Peyer's patch (tissue), 4 donors: ENCODE measurements around the gene ATP13A3. TPM values are rescaled to one million over a fixed set of nuclear protein-coding genes. Genes with fewer than 3 reads are reported as not detected.

ENCODE experiments used
- DNase-seq, 3 donors: peaks; one replicate each; pipeline ENCODE4 v3.0.0-alpha.2; 2017 to 2019
- H3K27ac ChIP-seq, 4 donors: fragments of 200-600 bp; sonication (generic); one replicate each; pipeline ENCODE4 v1.5.1; 2016 to 2019
- H3K27me3 ChIP-seq, 2 donors: fragments of 200-600 bp; sonication (generic); one replicate each; pipeline ENCODE4 v1.5.1; 2019
- H3K36me3 ChIP-seq, 3 donors: fragments of 200-600 bp; sonication (generic); one replicate each; pipeline ENCODE4 v1.5.1; 2016 to 2019
- H3K4me1 ChIP-seq, 4 donors: fragments of 200-600 bp; sonication (generic); one replicate each; pipeline ENCODE4 v1.5.1; 2016 to 2019
- H3K4me3 ChIP-seq, 4 donors: fragments of 200-600 bp; sonication (generic); 1 replicate in 3 of 4; 2 replicates in 1 of 4; pipeline ENCODE4 v1.5.1; 2016 to 2019; ENCODE audit warnings: mild to moderate bottlenecking in 1 of 4
- H3K9me3 ChIP-seq, 4 donors: fragments of 200-600 bp; sonication (generic); one replicate each; pipeline ENCODE4 v1.5.1; 2016 to 2019; ENCODE audit warnings: mild to moderate bottlenecking in 1 of 4
- CTCF ChIP-seq, 6 experiments: fragments of 450-650 bp in 4 of 6; fragments of 200-600 bp in 2 of 6; sonication (generic) in 1 of 6; IDR thresholded peaks; one replicate each; pipeline ENCODE4 v1.5.1; 2017 to 2019; ENCODE audit warnings: antibody characterized with exemption in 6 of 6, mild to moderate bottlenecking in 3 of 6, moderate library complexity in 1 of 6
- POLR2A ChIP-seq, 2 donors: fragments of 450-650 bp; IDR thresholded peaks; one replicate each; pipeline ENCODE4 v1.5.1; 2017; ENCODE audit warnings: antibody characterized with exemption in 2 of 2, mild to moderate bottlenecking in 2 of 2, moderate library complexity in 2 of 2
- total RNA-seq, 4 donors: library from RNA; depleted of rRNA; stranded (reverse); fragments of >200 nt; gene quantifications; one replicate each; pipeline ENCODE4 v1.1.0, GENCODE V29; 2016

The ATP13A3 gene
- total RNA-seq, 4 donors from 2014 or later, result 54.3 to 67.2 (median 58.2) TPM

GRCh38 chr3:194383276-194383940 lies 103.4 kb downstream of the ATP13A3 start:
- Histone ChIP-seq H3K4me1 (no peaks in the 10 kb centered on the region), H3K27me3 (no peaks in the 10 kb centered on the region), H3K9me3 (no peaks in the 10 kb centered on the region), H3K36me3 (no peaks in the 10 kb centered on the region), H3K27ac (no peak overlapping the region), H3K4me3 (no peak overlapping the region)
- DNase-seq, result peak in 2 of 3 donors; percentile 22 to 24
- TF ChIP-seq POLR2A (IDR thresholded peaks at IDR 0.05), result no peak
- no peak for TF ChIP-seq CTCF (IDR thresholded peaks at IDR 0.05)

GRCh38 chr3:194382892-194383223 lies 103.9 kb downstream of the ATP13A3 start:
- Histone ChIP-seq H3K4me3 (no peak overlapping the region), H3K27me3 (no peaks in the 10 kb centered on the region), H3K9me3 (no peaks in the 10 kb centered on the region), H3K4me1 (no peaks in the 10 kb centered on the region), H3K36me3 (no peaks in the 10 kb centered on the region), H3K27ac (no peak overlapping the region)
- DNase-seq, result peak in 2 of 3 donors; percentile 18 to 23
- TF ChIP-seq CTCF (IDR thresholded peaks at IDR 0.05) (no peak), POLR2A (IDR thresholded peaks at IDR 0.05) (no peak)

- TF ChIP-seq CTCF (IDR thresholded peaks at IDR 0.05), result no peak
- no peak for TF ChIP-seq POLR2A (IDR thresholded peaks at IDR 0.05)
- Histone ChIP-seq H3K4me1 (no peaks in the 10 kb centered on the region), H3K36me3 (no peaks in the 10 kb centered on the region), H3K4me3 (no peak overlapping the region), H3K27ac (no peak overlapping the region), H3K9me3 (no peaks in the 10 kb centered on the region), H3K27me3 (no peaks in the 10 kb centered on the region)
- DNase-seq, result peak in 2 of 3 donors; percentile 18 to 28
Observed at GRCh38 chr3:194382196-194382891, 104.5 kb downstream of the ATP13A3 start.

- TF ChIP-seq CTCF (IDR thresholded peaks at IDR 0.05), result no peak
- TF ChIP-seq POLR2A (IDR thresholded peaks at IDR 0.05), result no peak
- no peak overlapping the region for H3K27ac ChIP-seq
- DNase-seq, result peak in 2 of 3 donors; percentile 20 to 36
- no peaks in the 10 kb centered on the region for H3K9me3 ChIP-seq
- H3K27me3 ChIP-seq, result no peaks in the 10 kb centered on the region
- H3K36me3 ChIP-seq, result no peaks in the 10 kb centered on the region
- H3K4me3 ChIP-seq, result no peak overlapping the region
- H3K4me1 ChIP-seq, result no peaks in the 10 kb centered on the region
Observed at GRCh38 chr3:194381460-194381875, 105.3 kb downstream of the ATP13A3 start.

- DNase-seq, result peak in 2 of 3 donors; percentile 19 to 26
- no peaks in the 10 kb centered on the region for H3K36me3 ChIP-seq
- H3K9me3 ChIP-seq, result no peaks in the 10 kb centered on the region
- no peaks in the 10 kb centered on the region for H3K27me3 ChIP-seq
- TF ChIP-seq POLR2A (IDR thresholded peaks at IDR 0.05) (no peak), CTCF (IDR thresholded peaks at IDR 0.05) (no peak)
- H3K4me3 ChIP-seq, result no peak overlapping the region
- no peaks in the 10 kb centered on the region for H3K4me1 ChIP-seq
- H3K27ac ChIP-seq, result no peak overlapping the region
Observed at GRCh38 chr3:194380326-194380725, 106.5 kb downstream of the ATP13A3 start.
